ENCODE results near the gene GOSR1. TPM values are rescaled to one million over a fixed set of nuclear protein-coding genes. Genes with fewer than 3 reads are reported as not detected.
"Not testable (repeated sequence)": the region's sequence is repeated elsewhere in the genome, so short reads cannot be mapped to it uniquely, and the experiment has no call there.

GOSR1 gene
- total RNA-seq, 1 experiment from 2014 or later = 58.1 TPM

DNA sequence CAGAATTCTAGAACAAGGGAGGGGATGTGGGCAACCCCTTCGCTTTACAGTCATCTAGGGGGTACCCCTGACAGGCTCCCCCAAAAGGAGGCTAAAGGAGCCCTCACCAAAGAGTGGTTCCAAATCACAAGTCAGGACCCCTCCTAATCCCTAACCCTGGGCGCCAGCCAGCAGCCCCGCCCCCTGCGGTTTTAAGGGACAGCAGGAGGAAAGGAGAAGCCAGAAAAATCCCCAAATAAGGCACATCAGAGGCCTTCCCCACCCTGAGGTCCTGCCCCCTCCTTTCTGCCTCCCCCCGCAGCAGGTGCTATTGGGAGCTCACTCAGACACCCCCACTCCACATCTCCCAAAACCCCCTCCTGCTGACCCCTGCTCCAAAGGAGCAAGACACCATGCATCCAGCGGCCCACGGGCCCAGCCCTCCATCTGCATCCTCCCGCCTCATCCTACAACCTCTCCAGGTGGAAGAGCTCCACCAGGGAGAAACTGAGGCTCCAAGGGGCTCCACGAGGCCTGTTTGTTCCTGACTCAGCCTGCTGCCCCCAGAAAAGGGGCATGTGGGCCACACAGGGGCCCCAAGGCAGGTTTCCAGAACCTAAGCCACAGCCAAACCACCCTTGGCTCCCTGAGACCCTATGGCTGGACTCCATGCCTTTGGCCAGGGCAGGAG lies 93.5 kb downstream of the GOSR1 start:
- no peak overlapping the region for H3T11ph ChIP-seq (ENCODE audit: low read length)
- H3K14ac ChIP-seq (ENCODE audit: insufficient read depth, low read length) = no peak overlapping the region; the same call in 1 of the 2 replicates
- H3K79me2 ChIP-seq (ENCODE audit: insufficient read depth, low read length) = no peaks in the 10 kb centered on the region
- no peak overlapping the region for H2AFZ ChIP-seq (ENCODE audit: low read length)
- peak; percentile 25 for DNase-seq
- WGBS (ENCODE audit: extremely low coverage, insufficient read length, low lambda C conversion rate) = no CpG with 5 or more reads among the region's 9 CpGs
- H3K23me2 ChIP-seq (ENCODE audit: insufficient read length, low read depth, low read length, poor library complexity, severe bottlenecking) = no peaks in the 10 kb centered on the region
- no peaks in the 10 kb centered on the region for H4K20me1 ChIP-seq (ENCODE audit: control insufficient read depth, insufficient read depth, insufficient read length)
- no peak overlapping the region for H4K5ac ChIP-seq (ENCODE audit: insufficient read length, low read depth, low read length)
- H3K23ac ChIP-seq (ENCODE audit: insufficient read length, low read depth, low read length) = no peak overlapping the region
- TF ChIP-seq, protein P1, sequence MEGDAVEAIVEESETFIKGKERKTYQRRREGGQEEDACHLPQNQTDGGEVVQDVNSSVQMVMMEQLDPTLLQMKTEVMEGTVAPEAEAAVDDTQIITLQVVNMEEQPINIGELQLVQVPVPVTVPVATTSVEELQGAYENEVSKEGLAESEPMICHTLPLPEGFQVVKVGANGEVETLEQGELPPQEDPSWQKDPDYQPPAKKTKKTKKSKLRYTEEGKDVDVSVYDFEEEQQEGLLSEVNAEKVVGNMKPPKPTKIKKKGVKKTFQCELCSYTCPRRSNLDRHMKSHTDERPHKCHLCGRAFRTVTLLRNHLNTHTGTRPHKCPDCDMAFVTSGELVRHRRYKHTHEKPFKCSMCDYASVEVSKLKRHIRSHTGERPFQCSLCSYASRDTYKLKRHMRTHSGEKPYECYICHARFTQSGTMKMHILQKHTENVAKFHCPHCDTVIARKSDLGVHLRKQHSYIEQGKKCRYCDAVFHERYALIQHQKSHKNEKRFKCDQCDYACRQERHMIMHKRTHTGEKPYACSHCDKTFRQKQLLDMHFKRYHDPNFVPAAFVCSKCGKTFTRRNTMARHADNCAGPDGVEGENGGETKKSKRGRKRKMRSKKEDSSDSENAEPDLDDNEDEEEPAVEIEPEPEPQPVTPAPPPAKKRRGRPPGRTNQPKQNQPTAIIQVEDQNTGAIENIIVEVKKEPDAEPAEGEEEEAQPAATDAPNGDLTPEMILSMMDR (conservative IDR thresholded peaks at IDR 0.05) = no peak
- H2AK5ac ChIP-seq (ENCODE audit: insufficient read length, low read length) = no peak overlapping the region
- no peaks in the 10 kb centered on the region for H3K4me1 ChIP-seq (ENCODE audit: insufficient read depth, low read length)
- Mint-ChIP-seq H3K9me3 (no peaks in the 10 kb centered on the region; a peak in 1 of 5 replicates), H3K27me3 (ENCODE audit: low read depth) (peaks cover 8% of the 10 kb centered on the region), H3K4me3 (no peak overlapping the region), H3K27ac (peak overlapping the region in 1 of 3 experiments; percentile 65; a peak in 1 of 7 replicates), H3K4me1 (peaks cover 30% of the 10 kb centered on the region in 2 experiments), H3K36me3 (ENCODE audit: insufficient read depth in 1 of 3, low read depth in 3 of 3) (no peaks in the 10 kb centered on the region; a peak in 1 of 7 replicates)
- H4K91ac ChIP-seq (ENCODE audit: insufficient read length, low read depth, low read length) = no peak overlapping the region
- no peak overlapping the region for H2BK15ac ChIP-seq (ENCODE audit: low read depth, low read length)
- no peak overlapping the region for H4K8ac ChIP-seq (replicated peaks; ENCODE audit: insufficient read length, low read depth, low read length)
- H3K56ac ChIP-seq (ENCODE audit: insufficient read length, low read depth, low read length) = no peak overlapping the region
- H3K79me1 ChIP-seq (ENCODE audit: insufficient read depth, low read depth, low read length, poor library complexity, severe bottlenecking) = no peaks in the 10 kb centered on the region
- no peak overlapping the region for H2BK5ac ChIP-seq (ENCODE audit: insufficient read length, low read length)
- no peaks in the 10 kb centered on the region for H3K9me3 ChIP-seq (ENCODE audit: control insufficient read depth, low read depth, low read length)
- no peak overlapping the region for H2BK12ac ChIP-seq (ENCODE audit: insufficient read length, low read depth, low read length)
- no peak overlapping the region for H2BK120ac ChIP-seq (ENCODE audit: low read depth, low read length, poor library complexity, severe bottlenecking)
- H2BK20ac ChIP-seq (ENCODE audit: low read depth, low read length, poor library complexity, severe bottlenecking) = no peak overlapping the region
- H3K18ac ChIP-seq (ENCODE audit: insufficient read length, low read depth, low read length) = no peak overlapping the region
- H3K27me3 ChIP-seq (ENCODE audit: insufficient read depth, low read length) = no peaks in the 10 kb centered on the region
- H3K4ac ChIP-seq (ENCODE audit: low read depth, low read length) = no peak overlapping the region
- H3K4me2 ChIP-seq (ENCODE audit: insufficient read depth, insufficient read length, low read length) = no peak overlapping the region
- no peak overlapping the region for H3K9ac ChIP-seq (ENCODE audit: extremely low read depth, insufficient read length, low read length)
- H3K27ac ChIP-seq (ENCODE audit: insufficient read length, low read depth, low read length) = no peak overlapping the region

DNA sequence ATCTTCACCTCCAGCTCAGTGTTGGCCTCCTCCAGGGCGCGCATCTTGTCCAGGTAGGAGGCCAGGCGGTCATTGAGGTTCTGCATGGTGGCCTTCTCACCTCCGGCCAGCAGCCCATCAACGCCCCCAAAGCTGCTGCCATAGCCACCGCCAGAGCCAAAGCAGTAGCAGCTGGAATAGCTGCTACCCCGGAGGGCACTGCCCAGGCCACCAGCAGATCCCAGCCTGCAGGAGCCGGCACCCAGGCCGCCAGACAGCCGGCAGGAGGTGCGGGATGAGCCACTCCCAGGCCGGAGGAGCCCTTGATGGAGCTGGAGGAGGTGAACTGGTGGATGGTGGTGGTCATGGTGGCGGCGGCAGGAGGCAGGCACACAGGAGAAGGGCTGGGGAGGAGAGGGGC lies 94.2 kb downstream of the GOSR1 start:
- not testable (repeated sequence) for H2BK120ac ChIP-seq (ENCODE audit: low read depth, low read length, poor library complexity, severe bottlenecking); H3K27me3 ChIP-seq (ENCODE audit: insufficient read depth, low read length); H4K5ac ChIP-seq (ENCODE audit: insufficient read length, low read depth, low read length); H3K79me1 ChIP-seq (ENCODE audit: insufficient read depth, low read depth, low read length, poor library complexity, severe bottlenecking); H3K27ac ChIP-seq (ENCODE audit: insufficient read length, low read depth, low read length); H3T11ph ChIP-seq (ENCODE audit: low read length); H3K4me3 Mint-ChIP-seq; H4K91ac ChIP-seq (ENCODE audit: insufficient read length, low read depth, low read length); H2BK20ac ChIP-seq (ENCODE audit: low read depth, low read length, poor library complexity, severe bottlenecking); H3K23ac ChIP-seq (ENCODE audit: insufficient read length, low read depth, low read length); H4K8ac ChIP-seq (replicated peaks; ENCODE audit: insufficient read length, low read depth, low read length); H4K20me1 ChIP-seq (ENCODE audit: control insufficient read depth, insufficient read depth, insufficient read length); H2BK5ac ChIP-seq (ENCODE audit: insufficient read length, low read length); H3K56ac ChIP-seq (ENCODE audit: insufficient read length, low read depth, low read length); H3K23me2 ChIP-seq (ENCODE audit: insufficient read length, low read depth, low read length, poor library complexity, severe bottlenecking); H3K4me2 ChIP-seq (ENCODE audit: insufficient read depth, insufficient read length, low read length); H3K14ac ChIP-seq (ENCODE audit: insufficient read depth, low read length); H3K27ac Mint-ChIP-seq; H3K79me2 ChIP-seq (ENCODE audit: insufficient read depth, low read length); H2AK5ac ChIP-seq (ENCODE audit: insufficient read length, low read length); H3K4ac ChIP-seq (ENCODE audit: low read depth, low read length); H2AFZ ChIP-seq (ENCODE audit: low read length); H3K9me3 Mint-ChIP-seq; H3K27me3 Mint-ChIP-seq (ENCODE audit: low read depth); H2BK12ac ChIP-seq (ENCODE audit: insufficient read length, low read depth, low read length); H3K9me3 ChIP-seq (ENCODE audit: control insufficient read depth, low read depth, low read length); H3K9ac ChIP-seq (ENCODE audit: extremely low read depth, insufficient read length, low read length); H3K18ac ChIP-seq (ENCODE audit: insufficient read length, low read depth, low read length); H3K4me1 ChIP-seq (ENCODE audit: insufficient read depth, low read length); H3K36me3 Mint-ChIP-seq (ENCODE audit: insufficient read depth in 1 of 3, low read depth in 3 of 3); H2BK15ac ChIP-seq (ENCODE audit: low read depth, low read length)
- peak; percentile 26 for DNase-seq
- H3K4me1 Mint-ChIP-seq = peaks cover 25 to 26% of the 10 kb centered on the region in 2 experiments
- no CpG with 5 or more reads among the region's 14 CpGs for WGBS (ENCODE audit: extremely low coverage, insufficient read length, low lambda C conversion rate)
